ENCODE measurements around the gene PAX4. TPM values are rescaled to one million over a fixed set of nuclear protein-coding genes. Genes with fewer than 3 reads are reported as not detected.
A peak's percentile ranks its signal among the peaks of the same experiment; 100 is the strongest.

Gene PAX4
- total and polyA plus RNA-seq, 9 of the 15 experiments (the other 6 are each of a cell fraction or from before 2014, with no cell fraction given), result not detected

DNA sequence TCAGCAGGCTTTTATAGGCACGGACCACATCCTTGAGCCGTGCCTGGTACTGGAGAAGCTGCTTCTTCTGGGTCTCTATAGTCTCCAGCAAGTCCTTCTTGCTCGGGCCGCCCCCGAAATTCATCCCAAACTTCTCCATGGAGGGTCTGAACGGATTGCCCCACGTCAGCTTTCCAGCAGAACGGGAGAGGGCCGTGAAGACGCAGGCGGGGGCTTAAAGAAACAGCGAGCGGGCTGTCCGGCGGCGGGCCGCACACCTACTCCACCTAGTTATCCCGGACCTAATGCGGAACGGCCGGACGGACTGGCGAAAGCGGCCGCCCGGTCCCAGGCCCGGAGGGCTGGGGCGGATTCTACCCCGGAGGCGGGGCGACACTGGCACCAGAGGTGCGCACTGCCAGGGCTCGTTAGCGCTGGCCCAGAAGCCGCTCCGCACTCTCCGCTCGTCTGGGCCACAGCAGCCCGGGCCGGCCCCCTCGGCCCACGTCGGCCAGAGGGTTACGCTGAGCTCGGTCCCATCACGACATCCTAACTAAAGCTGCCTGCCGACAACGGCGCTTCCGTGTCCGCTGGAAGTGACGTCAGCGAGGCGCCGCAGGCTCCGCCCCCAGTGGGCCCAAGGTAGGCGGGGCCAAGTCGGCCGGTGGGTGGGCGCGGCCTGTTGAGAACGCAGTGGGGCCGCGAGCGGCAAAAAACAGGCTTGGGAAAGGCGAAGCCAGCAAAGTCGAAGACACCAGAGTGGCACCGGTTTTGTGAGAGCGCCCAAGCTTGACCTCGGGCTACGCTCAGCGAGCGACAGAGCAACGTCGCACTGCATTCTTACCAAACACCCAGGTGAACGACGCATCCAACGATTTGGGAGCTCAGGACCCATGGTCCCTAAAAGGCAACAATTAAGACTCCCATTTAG lies 32.6 kb downstream of the PAX4 start, which contains the start of gene GCC1 (continued):
- TF ChIP-seq MYC (IDR thresholded peaks at IDR 0.05; ENCODE audit: low read depth, low read length) (peak; percentile 81), MYC (CRISPR knock-in tag; IDR thresholded peaks at IDR 0.05; ENCODE audit: borderline replicate concordance, low read depth) (peak; percentile 74; the same call in 1 of the 2 replicates), ZC3H11A (IDR thresholded peaks at IDR 0.05; ENCODE audit: low read depth, low read length) (no peak), TAF1 (IDR thresholded peaks at IDR 0.05; ENCODE audit: control insufficient read depth, extremely low read depth, insufficient read depth, low read length, severe bottlenecking) (peak; percentile 80), DDX20 (tag; IDR thresholded peaks at IDR 0.05; ENCODE audit: low read depth) (no peak), RBM34 (IDR thresholded peaks at IDR 0.05; ENCODE audit: borderline replicate concordance, insufficient read depth, low read length) (no peak), ZNF589 (CRISPR knock-in tag; IDR thresholded peaks at IDR 0.05; ENCODE audit: low read depth) (no peak), ADNP (tag; IDR thresholded peaks at IDR 0.05) (no peak), NR4A1 (CRISPR knock-in tag; IDR thresholded peaks at IDR 0.05) (no peak; the same call in 1 of the 2 replicates), NR4A1 (tag; IDR thresholded peaks at IDR 0.05) (0 out of 2 replicates have a peak, but pooled peaks have one; percentile 65), KLF6 (CRISPR knock-in tag; IDR thresholded peaks at IDR 0.05; ENCODE audit: borderline replicate concordance) (0 out of 2 replicates have a peak, but pooled peaks have one; percentile 59)
- TF ChIP-seq, protein P1, sequence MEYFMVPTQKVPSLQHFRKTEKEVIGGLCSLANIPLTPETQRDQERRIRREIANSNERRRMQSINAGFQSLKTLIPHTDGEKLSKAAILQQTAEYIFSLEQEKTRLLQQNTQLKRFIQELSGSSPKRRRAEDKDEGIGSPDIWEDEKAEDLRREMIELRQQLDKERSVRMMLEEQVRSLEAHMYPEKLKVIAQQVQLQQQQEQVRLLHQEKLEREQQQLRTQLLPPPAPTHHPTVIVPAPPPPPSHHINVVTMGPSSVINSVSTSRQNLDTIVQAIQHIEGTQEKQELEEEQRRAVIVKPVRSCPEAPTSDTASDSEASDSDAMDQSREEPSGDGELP (CRISPR knock-in tag; IDR thresholded peaks at IDR 0.05; ENCODE audit: borderline replicate concordance), result peak; percentile 82
- TF ChIP-seq, protein P2, sequence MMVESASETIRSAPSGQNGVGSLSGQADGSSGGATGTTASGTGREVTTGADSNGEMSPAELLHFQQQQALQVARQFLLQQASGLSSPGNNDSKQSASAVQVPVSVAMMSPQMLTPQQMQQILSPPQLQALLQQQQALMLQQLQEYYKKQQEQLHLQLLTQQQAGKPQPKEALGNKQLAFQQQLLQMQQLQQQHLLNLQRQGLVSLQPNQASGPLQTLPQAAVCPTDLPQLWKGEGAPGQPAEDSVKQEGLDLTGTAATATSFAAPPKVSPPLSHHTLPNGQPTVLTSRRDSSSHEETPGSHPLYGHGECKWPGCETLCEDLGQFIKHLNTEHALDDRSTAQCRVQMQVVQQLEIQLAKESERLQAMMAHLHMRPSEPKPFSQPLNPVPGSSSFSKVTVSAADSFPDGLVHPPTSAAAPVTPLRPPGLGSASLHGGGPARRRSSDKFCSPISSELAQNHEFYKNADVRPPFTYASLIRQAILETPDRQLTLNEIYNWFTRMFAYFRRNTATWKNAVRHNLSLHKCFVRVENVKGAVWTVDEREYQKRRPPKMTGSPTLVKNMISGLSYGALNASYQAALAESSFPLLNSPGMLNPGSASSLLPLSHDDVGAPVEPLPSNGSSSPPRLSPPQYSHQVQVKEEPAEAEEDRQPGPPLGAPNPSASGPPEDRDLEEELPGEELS (CRISPR knock-in tag; IDR thresholded peaks at IDR 0.05; ENCODE audit: borderline replicate concordance), result no peak
- TF ChIP-seq, protein P3, sequence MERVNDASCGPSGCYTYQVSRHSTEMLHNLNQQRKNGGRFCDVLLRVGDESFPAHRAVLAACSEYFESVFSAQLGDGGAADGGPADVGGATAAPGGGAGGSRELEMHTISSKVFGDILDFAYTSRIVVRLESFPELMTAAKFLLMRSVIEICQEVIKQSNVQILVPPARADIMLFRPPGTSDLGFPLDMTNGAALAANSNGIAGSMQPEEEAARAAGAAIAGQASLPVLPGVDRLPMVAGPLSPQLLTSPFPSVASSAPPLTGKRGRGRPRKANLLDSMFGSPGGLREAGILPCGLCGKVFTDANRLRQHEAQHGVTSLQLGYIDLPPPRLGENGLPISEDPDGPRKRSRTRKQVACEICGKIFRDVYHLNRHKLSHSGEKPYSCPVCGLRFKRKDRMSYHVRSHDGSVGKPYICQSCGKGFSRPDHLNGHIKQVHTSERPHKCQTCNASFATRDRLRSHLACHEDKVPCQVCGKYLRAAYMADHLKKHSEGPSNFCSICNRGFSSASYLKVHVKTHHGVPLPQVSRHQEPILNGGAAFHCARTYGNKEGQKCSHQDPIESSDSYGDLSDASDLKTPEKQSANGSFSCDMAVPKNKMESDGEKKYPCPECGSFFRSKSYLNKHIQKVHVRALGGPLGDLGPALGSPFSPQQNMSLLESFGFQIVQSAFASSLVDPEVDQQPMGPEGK (CRISPR knock-in tag; IDR thresholded peaks at IDR 0.05; ENCODE audit: borderline replicate concordance), result no peak
- TF ChIP-seq, protein P4, sequence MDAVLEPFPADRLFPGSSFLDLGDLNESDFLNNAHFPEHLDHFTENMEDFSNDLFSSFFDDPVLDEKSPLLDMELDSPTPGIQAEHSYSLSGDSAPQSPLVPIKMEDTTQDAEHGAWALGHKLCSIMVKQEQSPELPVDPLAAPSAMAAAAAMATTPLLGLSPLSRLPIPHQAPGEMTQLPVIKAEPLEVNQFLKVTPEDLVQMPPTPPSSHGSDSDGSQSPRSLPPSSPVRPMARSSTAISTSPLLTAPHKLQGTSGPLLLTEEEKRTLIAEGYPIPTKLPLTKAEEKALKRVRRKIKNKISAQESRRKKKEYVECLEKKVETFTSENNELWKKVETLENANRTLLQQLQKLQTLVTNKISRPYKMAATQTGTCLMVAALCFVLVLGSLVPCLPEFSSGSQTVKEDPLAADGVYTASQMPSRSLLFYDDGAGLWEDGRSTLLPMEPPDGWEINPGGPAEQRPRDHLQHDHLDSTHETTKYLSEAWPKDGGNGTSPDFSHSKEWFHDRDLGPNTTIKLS (IDR thresholded peaks at IDR 0.05; ENCODE audit: borderline replicate concordance, low read depth), result peak; percentile 54; the same call in 1 of the 2 replicates
- TF ChIP-seq, protein P5, sequence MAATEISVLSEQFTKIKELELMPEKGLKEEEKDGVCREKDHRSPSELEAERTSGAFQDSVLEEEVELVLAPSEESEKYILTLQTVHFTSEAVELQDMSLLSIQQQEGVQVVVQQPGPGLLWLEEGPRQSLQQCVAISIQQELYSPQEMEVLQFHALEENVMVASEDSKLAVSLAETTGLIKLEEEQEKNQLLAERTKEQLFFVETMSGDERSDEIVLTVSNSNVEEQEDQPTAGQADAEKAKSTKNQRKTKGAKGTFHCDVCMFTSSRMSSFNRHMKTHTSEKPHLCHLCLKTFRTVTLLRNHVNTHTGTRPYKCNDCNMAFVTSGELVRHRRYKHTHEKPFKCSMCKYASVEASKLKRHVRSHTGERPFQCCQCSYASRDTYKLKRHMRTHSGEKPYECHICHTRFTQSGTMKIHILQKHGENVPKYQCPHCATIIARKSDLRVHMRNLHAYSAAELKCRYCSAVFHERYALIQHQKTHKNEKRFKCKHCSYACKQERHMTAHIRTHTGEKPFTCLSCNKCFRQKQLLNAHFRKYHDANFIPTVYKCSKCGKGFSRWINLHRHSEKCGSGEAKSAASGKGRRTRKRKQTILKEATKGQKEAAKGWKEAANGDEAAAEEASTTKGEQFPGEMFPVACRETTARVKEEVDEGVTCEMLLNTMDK (IDR thresholded peaks at IDR 0.05; ENCODE audit: borderline replicate concordance, insufficient read depth, low read depth, low read length, poor library complexity, severe bottlenecking), result no peak

All from K562 (cell line).